Thyroid gland (tissue), 4 donors: Measurements from ENCODE around the gene ZNF519.
"Not testable (repeated sequence)": the region's sequence is repeated elsewhere in the genome, so short reads cannot be mapped to it uniquely, and the experiment has no call there.

Experiments
- CTCF ChIP-seq, 6 experiments: fragments of 200-600 bp in 3 of 6; fragments of 450-650 bp in 3 of 6; sonication (generic) in 3 of 6; IDR thresholded peaks; one replicate each; pipeline ENCODE4 v1.5.1; 2016 to 2019; ENCODE audit warnings: antibody characterized with exemption in 6 of 6, mild to moderate bottlenecking in 2 of 6, inconsistent platforms in 1 of 6, moderate library complexity in 1 of 6
- POLR2A ChIP-seq, 2 donors: fragments of 450-650 bp; IDR thresholded peaks; one replicate each; pipeline ENCODE4 v1.6.1; 2017; ENCODE audit warnings: antibody characterized with exemption in 2 of 2, mild to moderate bottlenecking in 2 of 2, moderate library complexity in 1 of 2

DNA sequence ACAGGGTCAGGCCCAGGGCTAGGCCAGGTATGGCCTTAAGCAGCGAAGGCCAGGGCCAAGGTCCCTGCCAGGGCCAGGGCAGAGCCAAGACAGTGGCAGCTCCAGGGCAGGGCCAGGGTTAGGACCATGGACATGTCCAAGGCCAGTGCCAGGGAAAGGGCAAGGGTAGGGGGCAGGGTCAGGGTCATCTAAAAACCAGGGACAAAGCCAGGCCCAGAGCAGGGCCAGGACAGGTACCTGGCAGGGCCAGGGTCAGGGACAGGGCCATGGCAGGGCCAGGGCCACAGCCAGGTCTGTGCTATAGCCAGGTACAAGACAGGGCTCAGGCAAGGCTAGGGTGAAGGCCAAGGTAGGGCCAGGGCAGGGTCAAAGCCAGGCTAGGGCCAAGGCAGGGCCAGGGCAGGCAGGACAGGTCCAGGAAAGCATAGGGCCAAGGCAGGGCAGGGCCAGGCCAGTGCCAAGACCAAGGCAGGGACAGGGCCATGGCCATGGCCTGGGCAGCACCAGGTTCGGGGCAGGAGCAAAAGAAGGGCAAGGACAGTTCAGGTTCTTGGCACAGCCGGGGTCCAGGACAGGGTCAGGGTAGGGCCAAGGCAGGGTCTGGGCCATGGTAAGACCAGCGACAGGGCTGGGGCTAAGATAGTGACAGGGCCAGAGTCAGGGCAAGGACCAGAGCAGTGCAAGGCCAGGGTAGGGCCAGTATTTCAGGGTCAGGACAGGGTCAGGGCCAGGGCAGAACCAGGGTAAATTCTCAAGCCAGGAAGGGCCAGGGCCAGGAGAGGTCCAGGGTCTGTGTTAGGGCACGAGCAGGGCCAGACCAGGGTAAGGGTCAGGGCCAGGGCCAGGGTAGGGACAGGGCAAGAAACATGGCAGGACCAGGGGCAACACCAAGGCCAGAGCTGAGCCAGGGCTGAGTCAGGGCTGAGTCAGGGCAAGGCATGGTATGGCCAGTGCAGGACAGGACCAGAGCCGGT, 40.2 kb upstream of the ZNF519 start:
- not testable (repeated sequence) for TF ChIP-seq CTCF, POLR2A (IDR thresholded peaks at IDR 0.05)
